ENCODE data around the gene AFAP1L2. TPM values are rescaled to one million over a fixed set of nuclear protein-coding genes. Genes with fewer than 3 reads are reported as not detected.

The AFAP1L2 gene
- total RNA-seq, 1 donor from 2014 or later, result 17.9 TPM

DNA sequence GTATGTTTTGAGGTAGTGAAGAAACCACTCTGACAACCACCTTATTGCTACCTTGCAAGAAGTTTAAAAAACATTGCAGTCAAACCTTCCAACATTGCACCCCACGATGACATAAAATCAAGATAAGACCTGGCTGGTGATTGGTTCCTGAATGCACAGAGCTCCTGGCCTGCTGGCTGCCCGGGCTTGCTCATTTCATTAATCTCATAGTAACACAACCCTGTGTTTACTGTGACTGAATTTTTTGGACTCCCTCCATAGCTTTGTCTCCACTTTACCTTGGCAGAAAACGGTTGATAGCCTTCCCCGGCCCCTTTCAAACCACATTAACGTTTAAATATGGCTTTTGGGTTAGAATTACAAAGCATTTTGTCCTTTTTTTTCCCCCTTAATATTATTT, 137.8 kb downstream of the AFAP1L2 start:
- peak; percentile 71 for DNase-seq (ENCODE audit: low spot score)

DNA sequence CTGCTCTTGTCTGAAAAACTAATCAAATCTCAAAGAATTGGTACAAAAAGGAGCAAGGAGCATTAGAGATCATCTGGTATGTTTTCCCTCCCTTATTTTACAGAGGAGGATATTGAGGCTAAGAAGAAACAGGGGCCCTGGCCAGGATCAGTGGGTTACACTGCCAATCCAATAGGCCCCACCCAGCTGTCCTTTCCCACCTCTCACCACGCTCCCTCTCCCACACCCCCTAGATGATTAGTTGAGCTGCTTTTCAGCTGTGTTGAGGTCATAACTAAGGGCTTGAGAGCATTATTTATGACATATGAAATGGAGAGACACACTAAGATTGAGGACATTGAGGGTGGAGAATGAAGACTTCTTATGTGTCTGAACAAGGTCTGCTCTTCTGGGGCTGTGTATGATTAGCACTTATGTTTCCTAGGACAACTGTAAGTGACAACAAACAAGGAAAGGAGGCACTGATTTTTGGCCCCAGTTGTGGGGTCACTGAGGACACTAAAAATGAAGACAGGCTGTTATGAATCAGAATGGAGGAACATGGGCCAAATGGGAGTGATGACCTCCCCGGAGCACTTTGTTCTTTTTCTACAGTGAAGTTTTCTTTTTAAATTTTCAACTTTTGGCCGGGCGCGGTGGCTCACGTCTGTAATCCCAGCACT, 138.8 kb downstream of the AFAP1L2 start:
- DNase-seq (ENCODE audit: low spot score), result no peak

DNA sequence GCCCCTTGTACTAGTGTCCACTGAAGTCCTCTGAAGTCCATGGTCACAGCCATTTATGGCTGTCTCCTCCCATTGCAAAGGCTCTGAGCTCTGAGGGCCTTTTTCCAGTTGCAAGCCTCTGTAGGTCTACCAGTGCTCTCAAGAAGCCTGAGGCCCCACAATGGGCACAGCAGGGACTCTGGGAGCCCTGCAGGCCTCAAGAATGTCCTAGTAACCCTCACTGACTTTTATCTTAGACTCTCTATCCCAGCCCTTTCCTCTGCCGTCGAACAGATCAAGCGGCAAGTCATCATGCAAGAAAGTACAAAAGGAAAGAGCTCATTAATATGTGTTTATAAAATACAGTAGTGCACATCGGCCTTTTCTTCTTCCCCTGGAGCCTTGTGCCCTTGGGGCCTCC, 141.8 kb downstream of the AFAP1L2 start:
- no peak for DNase-seq (ENCODE audit: low spot score)

DNA sequence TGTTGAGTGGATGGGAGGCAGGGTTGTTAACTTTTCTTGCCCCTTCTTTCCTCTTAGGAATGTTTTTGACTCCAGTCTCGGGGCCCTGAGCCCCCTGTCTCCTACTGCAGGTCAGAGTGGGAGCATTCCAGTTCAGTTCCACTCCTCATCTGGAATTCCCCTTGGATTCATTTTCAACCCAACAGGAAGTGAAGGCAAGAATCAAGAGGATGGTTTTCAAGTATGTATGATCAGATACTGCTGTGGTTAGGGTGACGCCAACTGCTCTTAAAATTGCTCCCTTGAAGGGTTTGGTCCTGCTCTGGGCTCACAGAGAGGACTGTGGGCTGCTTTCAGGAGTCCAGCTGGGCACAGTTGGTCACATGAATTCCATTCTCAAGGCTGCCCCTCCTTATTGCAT, 143.2 kb downstream of the AFAP1L2 start:
- DNase-seq (ENCODE audit: low spot score), result no peak

DNA sequence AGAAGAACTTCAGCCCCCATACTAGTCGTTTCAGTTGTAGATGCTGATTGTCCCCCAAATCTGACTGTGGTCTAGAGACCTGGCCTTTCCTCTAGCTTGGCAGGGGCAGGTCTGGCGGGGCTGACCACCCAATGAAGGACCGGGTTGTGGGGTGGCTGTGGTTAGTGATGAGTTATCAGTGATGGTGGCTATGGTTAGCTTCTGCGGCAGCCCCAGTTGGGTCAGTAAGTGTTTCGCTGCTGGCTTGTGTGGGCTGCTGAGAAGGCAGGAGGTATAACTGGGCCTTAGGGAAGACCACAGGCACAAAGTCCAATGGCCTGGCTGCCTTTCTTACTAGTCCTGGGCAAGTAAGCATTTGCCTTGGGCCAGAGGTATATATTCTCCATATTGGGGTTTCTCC, 143.9 kb downstream of the AFAP1L2 start:
- DNase-seq (ENCODE audit: low spot score), result no peak

DNA sequence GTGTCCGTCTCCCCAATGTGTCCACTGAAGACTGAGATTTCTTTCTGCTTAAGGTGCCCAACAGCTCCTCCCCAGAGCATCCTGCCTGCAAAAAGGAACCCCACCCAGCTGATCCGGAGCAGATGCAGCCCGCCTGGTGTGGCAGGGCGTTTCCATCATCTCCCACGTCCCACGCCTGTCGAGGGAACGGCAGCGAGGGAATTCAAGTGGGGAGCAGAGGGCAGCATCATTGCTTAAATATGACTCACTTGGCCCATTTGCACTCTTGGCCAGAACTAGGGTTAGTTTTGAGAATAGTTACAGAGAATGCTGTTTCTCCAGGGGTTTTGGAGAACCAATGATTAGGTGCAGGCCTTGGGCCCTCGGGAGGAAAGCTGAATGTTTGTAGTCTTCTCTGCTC, 144.5 kb downstream of the AFAP1L2 start:
- DNase-seq (ENCODE audit: low spot score), result no peak

DNA sequence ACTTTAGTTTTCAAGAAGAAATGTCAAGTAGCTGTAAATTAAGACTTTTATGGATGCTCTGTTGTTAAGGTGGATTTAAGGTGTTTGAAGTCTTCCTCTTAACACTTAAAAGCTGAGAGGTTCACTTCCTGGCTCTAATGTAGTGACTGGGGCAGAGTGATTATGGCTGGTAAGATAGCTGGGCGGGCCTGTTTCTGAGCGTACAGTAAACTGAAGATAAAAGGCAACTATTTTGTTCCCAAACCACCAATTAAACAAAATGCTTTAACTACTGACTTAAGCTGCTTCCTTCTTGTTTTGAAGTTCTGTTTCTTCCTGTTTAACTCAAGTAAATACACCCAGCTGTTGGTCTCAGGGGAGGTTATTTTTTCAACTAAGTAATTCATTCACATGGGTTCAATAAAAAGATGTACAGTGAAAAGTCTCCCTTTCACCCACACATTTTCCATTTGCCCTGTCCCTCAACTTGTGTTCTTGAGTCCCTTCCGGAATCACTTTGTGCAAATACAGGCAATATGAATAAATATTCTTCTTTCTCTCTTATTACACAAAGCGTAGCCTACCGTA, 145.9 kb downstream of the AFAP1L2 start:
- DNase-seq (ENCODE audit: low spot score), result no peak

DNA sequence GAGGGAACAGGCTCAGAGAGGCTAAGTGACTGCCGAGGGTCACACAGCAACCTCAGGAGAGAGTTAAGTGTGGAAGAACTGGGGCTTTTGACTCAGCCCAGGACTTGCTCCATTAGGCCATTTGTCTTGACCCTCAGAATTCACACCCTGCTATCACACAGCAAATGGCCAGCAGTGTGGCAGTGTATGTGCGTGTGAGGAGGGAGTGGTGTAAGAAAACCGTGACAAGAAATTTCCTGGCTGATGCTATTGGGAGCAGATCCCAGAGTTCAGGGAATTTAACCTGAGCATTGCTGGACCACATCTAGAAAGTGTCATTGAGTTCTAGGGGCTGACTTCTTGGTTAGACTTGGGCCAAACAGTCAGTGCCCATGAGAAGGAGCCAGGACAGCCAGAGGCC, 146.8 kb downstream of the AFAP1L2 start:
- no peak for DNase-seq (ENCODE audit: low spot score)

DNA sequence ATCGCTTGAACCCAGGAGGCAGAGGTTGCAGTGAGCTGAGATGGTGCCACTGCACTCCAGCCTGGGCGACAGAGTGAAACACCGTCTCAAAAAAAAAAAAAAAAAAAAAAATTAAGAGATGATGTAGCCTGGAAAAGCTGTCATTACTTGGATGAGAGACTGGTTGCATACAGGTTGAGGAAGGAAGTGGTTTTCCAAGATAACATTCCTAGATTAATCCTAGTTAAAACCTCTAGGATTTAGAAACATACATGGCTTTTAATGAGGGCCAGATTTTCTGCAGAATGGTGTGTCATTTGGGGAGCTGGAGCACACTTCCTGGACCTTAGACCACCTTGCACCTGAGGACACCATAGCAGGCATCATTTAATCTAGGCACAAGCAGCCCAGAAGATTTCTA, 147.5 kb downstream of the AFAP1L2 start:
- no peak for DNase-seq (ENCODE audit: low spot score)

DNA sequence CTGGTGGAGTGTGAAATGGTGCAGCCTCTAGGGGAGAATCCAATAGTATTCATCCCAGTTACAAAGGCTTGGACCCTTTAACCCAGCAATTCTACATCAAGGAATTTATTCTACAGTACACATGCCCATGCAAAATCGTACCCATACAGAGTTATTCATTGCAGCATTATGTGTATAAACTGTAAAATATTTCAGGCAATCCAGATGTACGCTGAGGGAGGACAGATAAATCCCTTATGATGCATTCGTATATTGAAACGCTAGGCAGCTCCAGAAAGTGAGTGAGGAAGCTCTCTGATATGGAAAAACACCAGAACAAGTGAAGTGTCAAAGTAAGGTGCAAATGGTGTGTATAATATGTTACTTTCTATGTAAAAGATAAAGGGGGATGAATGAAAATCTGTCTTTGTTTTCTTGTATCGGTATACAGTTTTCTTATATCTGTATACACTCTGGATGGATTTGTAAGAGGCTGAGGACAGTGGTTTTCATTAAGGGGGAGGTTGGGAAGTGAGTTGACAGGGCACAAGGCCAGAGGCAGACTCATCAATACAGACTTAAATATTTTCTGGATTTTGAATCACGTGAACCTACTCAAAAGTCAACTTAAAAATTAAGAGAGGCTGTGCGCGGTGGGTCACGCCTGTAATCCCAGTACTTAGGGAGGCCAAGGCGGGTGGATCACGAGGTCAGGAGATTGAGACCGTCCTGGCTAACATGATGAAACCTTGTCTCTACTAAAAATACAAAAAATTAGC, 148.1 kb downstream of the AFAP1L2 start:
- DNase-seq (ENCODE audit: low spot score), result no peak

DNA sequence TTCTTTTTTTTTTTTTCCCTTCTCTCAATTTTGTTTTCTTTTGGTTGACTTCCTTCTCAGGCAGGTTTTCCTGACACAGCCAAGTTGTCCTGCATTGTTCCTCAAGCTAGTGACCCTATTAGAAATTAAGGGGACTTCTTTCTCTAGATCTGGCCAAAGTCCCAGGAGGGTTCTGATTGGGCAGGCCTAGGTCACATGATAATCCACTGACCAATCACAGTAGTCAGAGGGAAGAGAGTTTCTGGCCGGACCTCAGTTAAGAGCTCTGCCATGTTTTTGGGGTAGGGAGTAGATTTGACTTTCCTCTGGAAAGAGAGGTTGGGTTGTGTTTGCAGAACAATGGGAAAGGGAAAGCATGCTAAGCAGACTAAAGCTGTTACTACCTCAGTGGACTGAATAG, 149.1 kb downstream of the AFAP1L2 start:
- no peak for DNase-seq (ENCODE audit: low spot score)

DNA sequence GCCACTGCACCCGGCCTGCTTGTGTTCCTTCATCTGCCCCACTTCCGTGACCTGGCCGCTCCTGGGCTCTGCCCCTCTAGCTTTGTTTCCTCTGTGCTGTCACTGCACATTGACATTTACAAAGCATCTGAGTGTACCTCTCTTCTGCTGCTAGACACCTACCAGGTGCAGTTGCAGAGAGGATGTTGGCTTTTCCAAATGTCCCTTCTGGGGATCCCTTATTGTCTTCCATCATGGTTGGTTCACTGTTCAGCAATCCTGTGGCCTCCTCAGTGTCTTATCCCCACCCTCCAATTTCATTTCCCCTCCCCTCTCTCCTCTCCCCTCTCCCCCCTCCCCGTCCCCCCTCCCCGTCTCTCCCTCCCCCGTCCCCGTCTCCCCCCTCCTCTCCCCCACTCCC, 151.4 kb downstream of the AFAP1L2 start:
- no peak for DNase-seq (ENCODE audit: low spot score)

DNA sequence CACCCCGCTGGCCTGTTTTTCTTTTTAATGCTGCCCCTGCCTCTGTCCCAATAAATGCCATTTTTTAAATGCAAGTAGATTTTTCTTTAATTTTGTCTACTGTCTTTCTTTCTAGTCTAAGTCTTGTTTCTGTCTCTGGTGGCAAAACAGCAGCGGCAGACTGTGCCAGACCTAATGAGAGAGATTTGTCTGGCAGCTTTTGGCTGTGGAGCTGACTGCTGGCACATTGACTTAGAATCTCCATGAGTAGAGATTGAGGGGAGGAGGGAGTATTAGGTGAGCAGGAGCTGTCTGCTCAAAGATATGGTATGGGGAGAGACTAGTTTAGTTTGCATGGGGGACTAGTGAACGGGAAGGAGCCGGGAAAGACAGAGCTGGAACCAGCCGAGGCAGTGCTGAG, 152.2 kb downstream of the AFAP1L2 start:
- DNase-seq (ENCODE audit: low spot score), result no peak

DNA sequence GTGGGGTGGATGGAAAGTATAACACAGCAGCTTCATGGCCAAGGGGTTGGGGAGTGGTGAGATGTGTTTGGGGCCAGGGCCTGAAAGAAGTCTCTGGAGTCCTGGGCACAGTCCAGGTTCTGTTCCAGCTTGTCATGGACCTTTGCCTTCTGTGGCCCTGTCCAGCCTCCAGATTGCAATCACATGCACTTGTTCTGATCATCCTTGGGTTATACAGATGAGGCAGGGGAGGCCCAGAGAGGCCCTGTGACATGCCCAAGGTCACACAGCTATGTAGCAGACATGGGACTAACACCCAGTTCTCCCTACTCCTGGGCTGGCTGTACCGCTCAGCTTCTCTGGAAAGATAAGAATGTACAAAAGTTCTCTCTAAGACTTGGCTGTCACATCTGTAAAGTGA, 153.6 kb downstream of the AFAP1L2 start:
- DNase-seq (ENCODE audit: low spot score), result no peak

DNA sequence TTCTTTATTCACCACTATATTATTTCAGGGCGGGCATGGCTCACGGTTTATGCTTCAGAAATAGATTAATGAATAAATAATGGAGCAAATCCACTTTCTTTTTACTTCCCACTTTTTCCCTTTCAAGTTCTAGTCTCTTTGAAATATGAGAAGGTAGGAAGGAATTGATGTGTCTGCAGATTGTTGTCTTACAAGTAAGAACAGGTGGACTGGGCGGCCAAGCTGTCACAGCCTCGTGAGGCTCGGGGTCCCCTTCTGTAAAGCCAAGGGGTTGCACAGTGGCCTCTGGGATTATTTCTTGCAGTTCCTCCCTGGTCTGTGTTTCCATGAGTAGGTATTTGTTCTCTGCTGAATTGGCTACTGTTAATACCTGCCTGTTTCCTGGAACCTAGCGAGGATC, 154.1 kb downstream of the AFAP1L2 start:
- DNase-seq (ENCODE audit: low spot score), result no peak

DNA sequence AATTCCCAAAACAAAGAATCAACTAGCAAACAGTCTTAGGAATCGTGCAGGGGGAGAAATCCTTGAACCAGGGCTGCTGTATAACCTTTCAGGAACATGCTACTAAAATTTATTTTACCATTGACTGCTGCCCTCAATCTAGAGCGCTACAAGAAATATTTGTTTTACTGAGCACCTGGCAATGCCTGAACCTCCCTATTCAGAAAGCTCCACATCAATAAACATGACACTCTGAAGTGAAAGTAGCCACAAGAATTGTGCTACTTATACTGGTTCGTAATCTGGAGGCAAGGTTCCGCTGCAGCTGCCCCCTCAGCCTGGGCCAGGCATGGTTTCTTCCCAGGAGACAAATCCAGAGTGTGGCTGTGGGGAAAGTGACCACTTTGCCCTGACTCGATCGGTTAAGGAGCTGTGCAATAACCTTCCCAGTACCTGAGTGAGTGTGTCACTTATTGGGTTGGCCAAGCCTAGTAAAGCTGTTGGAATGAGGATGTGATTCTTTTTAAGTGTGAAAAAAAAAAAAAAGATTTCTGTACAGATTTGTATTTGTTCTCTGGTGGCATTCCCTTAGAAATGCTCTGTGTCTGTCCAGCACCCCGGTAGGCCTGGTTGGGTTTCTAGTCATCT, 157.5 kb downstream of the AFAP1L2 start:
- DNase-seq (ENCODE audit: low spot score), result no peak

DNA sequence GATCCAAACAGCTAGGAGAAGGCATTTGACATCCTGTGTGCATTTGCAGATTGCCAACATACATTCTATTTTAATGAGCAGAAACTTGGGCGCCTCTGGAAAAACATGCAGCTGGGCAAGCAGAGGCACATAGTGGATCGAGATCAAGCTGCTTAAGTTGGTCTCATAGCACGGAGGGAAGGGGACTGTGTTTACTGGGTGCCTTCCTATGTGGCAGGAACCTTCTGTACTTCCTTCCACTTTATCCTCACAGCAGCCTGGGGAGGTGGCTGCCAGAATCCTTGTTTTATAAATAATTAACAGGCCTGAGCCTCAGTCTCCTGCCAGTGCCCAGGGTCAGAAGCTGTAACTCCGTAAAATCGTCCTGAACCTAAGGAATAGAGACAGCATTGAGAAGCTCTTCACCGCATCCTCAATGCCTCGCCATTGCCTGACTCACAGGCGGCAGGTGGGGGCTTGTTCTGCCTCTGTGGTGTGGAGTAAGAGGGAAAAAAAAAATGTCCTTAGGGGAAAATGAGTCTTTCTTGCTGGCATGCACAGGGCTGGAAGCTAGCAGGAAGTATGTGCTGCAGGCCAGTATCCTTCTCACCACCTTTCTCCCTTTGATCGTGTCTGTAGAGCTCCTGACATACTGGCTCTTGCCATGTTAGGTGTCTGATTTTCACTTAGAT, 159.0 kb downstream of the AFAP1L2 start:
- DNase-seq (ENCODE audit: low spot score), result peak; percentile 55

Other genes with a start within 250 kb of the AFAP1L2 start
- gene CCDC186, start 230.3 kb downstream of the AFAP1L2 start, total RNA-seq, result 30.7 TPM
- gene TDRD1, start 225.1 kb downstream of the AFAP1L2 start, total RNA-seq, result 0.23 TPM
- gene VWA2, start 165.2 kb downstream of the AFAP1L2 start, total RNA-seq, result 5.1 TPM

Data from ureter (tissue), 1 donor.